Measurements from ENCODE around the gene ZNF516. TPM values are rescaled to one million over a fixed set of nuclear protein-coding genes. Genes with fewer than 3 reads are reported as not detected.

The ZNF516 gene
- total and polyA plus RNA-seq, 9 donors, result 13.5 to 110 (median 95.2) TPM

- peaks cover 12% of the 10 kb centered on the region for H3K4me1 ChIP-seq (ENCODE audit: insufficient read depth)
- 58 to 75% (median 58%) methylated on average over 10 of the region's 10 CpGs for WGBS, 3 donors
- no peak for TF ChIP-seq POLR2A (IDR thresholded peaks at IDR 0.05)
- no peak for TF ChIP-seq CTCF (IDR thresholded peaks at IDR 0.05)
- TF ChIP-seq EP300 (IDR thresholded peaks at IDR 0.05), result no peak
- no peak overlapping the region for H3K4me3 ChIP-seq
- peak in 2 of 5 donors; percentile 9 to 14 for DNase-seq
- H3K36me3 ChIP-seq, result no peaks in the 10 kb centered on the region
- H3K27me3 ChIP-seq, result no peaks in the 10 kb centered on the region
- H3K27ac ChIP-seq, result peak overlapping the region in 1 of 2 donors; percentile 79
- H3K9me3 ChIP-seq, result no peaks in the 10 kb centered on the region
- intact Hi-C loops (cut with DNase I), result no loop called here
Measured at GRCh38 chr18:76365561-76365960, 129.5 kb downstream of the ZNF516 start.

- no peak overlapping the region for H3K4me3 ChIP-seq
- 18 to 48% (median 22%) methylated on average over 14 of the region's 14 CpGs for WGBS, 3 donors
- H3K9me3 ChIP-seq, result no peaks in the 10 kb centered on the region
- intact Hi-C loops (cut with DNase I), result no loop called here
- no peaks in the 10 kb centered on the region for H3K27me3 ChIP-seq
- TF ChIP-seq EP300 (IDR thresholded peaks at IDR 0.05) (no peak), CTCF (IDR thresholded peaks at IDR 0.05) (no peak), POLR2A (IDR thresholded peaks at IDR 0.05) (no peak)
- H3K27ac ChIP-seq, result peak overlapping the region; percentile 53 to 87
- peaks cover 12% of the 10 kb centered on the region for H3K4me1 ChIP-seq (ENCODE audit: insufficient read depth)
- peak in 2 of 5 donors; percentile 21 to 56 for DNase-seq
- no peaks in the 10 kb centered on the region for H3K36me3 ChIP-seq
Measured at GRCh38 chr18:76364282-76365259, 130.5 kb downstream of the ZNF516 start.

GRCh38 chr18:76363436-76364120 is 131.5 kb downstream of the ZNF516 start:
- Histone ChIP-seq H3K4me3 (no peak overlapping the region), H3K27ac (peak overlapping the region; percentile 53 to 87), H3K36me3 (no peaks in the 10 kb centered on the region), H3K4me1 (ENCODE audit: insufficient read depth) (peaks cover 12% of the 10 kb centered on the region), H3K27me3 (no peaks in the 10 kb centered on the region), H3K9me3 (no peaks in the 10 kb centered on the region)
- 9 to 34% (median 12%) methylated on average over 12 of the region's 12 CpGs for WGBS, 3 donors
- intact Hi-C loops (cut with DNase I), result no loop called here
- TF ChIP-seq POLR2A (IDR thresholded peaks at IDR 0.05) (no peak), CTCF (IDR thresholded peaks at IDR 0.05) (no peak)
- DNase-seq, result peak in 4 of 5 donors; percentile 50 to 76 (median 62)

- no peak for DNase-seq
- Histone ChIP-seq H3K36me3 (no peaks in the 10 kb centered on the region), H3K27ac (peak overlapping the region in 1 of 2 donors; percentile 87), H3K4me1 (ENCODE audit: insufficient read depth) (peaks cover 12% of the 10 kb centered on the region), H3K27me3 (no peaks in the 10 kb centered on the region), H3K4me3 (no peak overlapping the region), H3K9me3 (no peaks in the 10 kb centered on the region)
- WGBS, 3 donors, result 31 to 46% (median 32%) methylated on average over 7 of the region's 7 CpGs
- TF ChIP-seq EP300 (IDR thresholded peaks at IDR 0.05) (no peak), POLR2A (IDR thresholded peaks at IDR 0.05) (no peak), CTCF (IDR thresholded peaks at IDR 0.05) (no peak)
- intact Hi-C loops (cut with DNase I), result no loop called here
Measured at GRCh38 chr18:76362676-76363075, 132.4 kb downstream of the ZNF516 start.
